ENCODE results near the gene IRS2. TPM values are rescaled to one million over a fixed set of nuclear protein-coding genes. Genes with fewer than 3 reads are reported as not detected.

Gene IRS2
- total RNA-seq, 1 experiment from 2014 or later: 9.2 TPM

- no peak overlapping the region for H2AFZ ChIP-seq (ENCODE audit: low read depth, low read length, poor library complexity, severe bottlenecking)
- no peaks in the 10 kb centered on the region for H3K9me2 ChIP-seq (ENCODE audit: insufficient read depth)
- no peak for TF ChIP-seq ZBTB33 (IDR thresholded peaks at IDR 0.05; ENCODE audit: extremely low read depth, insufficient replicate concordance, low read length)
- no peak for TF ChIP-seq ZNF274 (IDR thresholded peaks at IDR 0.05; ENCODE audit: low read depth, low read length)
- TF ChIP-seq SIN3A (IDR thresholded peaks at IDR 0.05; ENCODE audit: low read depth): no peak
- no peak for TF ChIP-seq JUND (IDR thresholded peaks at IDR 0.05)
- no peak for TF ChIP-seq EGR1 (IDR thresholded peaks at IDR 0.05; ENCODE audit: low read depth)
- BruUV-seq (replicated peaks): no TSS peak
- H3K9ac ChIP-seq (ENCODE audit: low read length): no peak overlapping the region
- no peaks in the 10 kb centered on the region for H3K79me2 ChIP-seq (ENCODE audit: insufficient read depth, low read length)
- intact Hi-C loops (cut with micrococcal nuclease): no loop called here
- RAD21 ChIA-PET (ENCODE audit: low non-redundant PET in 1 of 2, low total read pairs in 2 of 2, uncharacterized antibody in 2 of 2, unreplicated experiment in 2 of 2): no interaction called here
- H3K9me3 ChIP-seq (ENCODE audit: control insufficient read depth in 1 of 2, insufficient read depth in 1 of 2, low read depth in 1 of 2, low read length in 2 of 2): no peaks in the 10 kb centered on the region
- H3K4me2 ChIP-seq (ENCODE audit: low read length): no peak overlapping the region
- no peaks in the 10 kb centered on the region for H4K20me1 ChIP-seq (ENCODE audit: insufficient read depth)
- no peaks in the 10 kb centered on the region for H3K36me3 ChIP-seq (ENCODE audit: control insufficient read depth in 1 of 2, insufficient read depth in 2 of 2, low read length in 2 of 2)
- H3K4me3 ChIP-seq (replicated peaks in 1 of 2; ENCODE audit: low read depth in 1 of 2, low read length in 2 of 2): no peak overlapping the region
- ATAC-seq (no peak), DNase-seq (ENCODE audit: low read depth, low spot score) (no peak)
- H3K27ac ChIP-seq (ENCODE audit: low read depth, low read length): no peak overlapping the region
- CTCF ChIA-PET: no interaction called here
- POLR2A ChIA-PET: no interaction called here
- no peaks in the 10 kb centered on the region; the same call in 1 of the 2 replicates for H3K27me3 ChIP-seq (ENCODE audit: insufficient read depth, low read length)
- H3K4me1 ChIP-seq (ENCODE audit: control insufficient read depth in 1 of 2, insufficient read depth in 2 of 2, low read length in 2 of 2): peaks cover 0 to 8% of the 10 kb centered on the region in 2 experiments; a peak in 2 of 4 replicates
These were observed 8.6 kb upstream of the IRS2 start for GRCh38 chr13:109795011-109795410.

DNA sequence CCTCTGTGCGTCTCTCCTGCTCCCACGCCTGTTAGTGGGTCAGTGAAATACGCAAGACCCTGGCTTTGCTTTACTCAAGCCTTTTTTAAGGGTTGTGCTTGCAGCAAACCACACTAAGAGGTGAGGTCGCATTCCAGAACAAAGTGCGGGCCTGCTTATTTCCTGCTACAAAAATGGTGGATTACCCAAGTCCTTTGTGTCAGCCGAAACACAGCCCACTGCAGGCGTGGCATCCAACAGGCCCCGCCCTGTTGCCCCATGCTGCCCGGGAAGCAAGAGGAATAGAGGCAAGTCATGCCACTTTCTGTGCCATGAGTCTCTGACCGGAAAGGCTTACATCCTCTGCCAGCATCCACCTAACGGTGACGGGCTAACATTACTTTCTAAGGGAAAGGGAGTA is 7.7 kb upstream of the IRS2 start:
- no peak overlapping the region for H3K4me2 ChIP-seq (ENCODE audit: low read length)
- ChIA-PET RAD21 (ENCODE audit: low non-redundant PET in 1 of 2, low total read pairs in 2 of 2, uncharacterized antibody in 2 of 2, unreplicated experiment in 2 of 2) (no interaction called here), POLR2A (no interaction called here), CTCF (no interaction called here)
- no peaks in the 10 kb centered on the region for H3K9me2 ChIP-seq (ENCODE audit: insufficient read depth)
- peak; percentile 57; the same call in 1 of the 2 replicates for ATAC-seq
- no peak overlapping the region for H3K9ac ChIP-seq (ENCODE audit: low read length)
- no peaks in the 10 kb centered on the region for H4K20me1 ChIP-seq (ENCODE audit: insufficient read depth)
- BruUV-seq (replicated peaks): no TSS peak
- peaks cover 0 to 8% of the 10 kb centered on the region in 2 experiments; a peak in 2 of 4 replicates for H3K4me1 ChIP-seq (ENCODE audit: control insufficient read depth in 1 of 2, insufficient read depth in 2 of 2, low read length in 2 of 2)
- no peak overlapping the region for H2AFZ ChIP-seq (ENCODE audit: low read depth, low read length, poor library complexity, severe bottlenecking)
- H3K79me2 ChIP-seq (ENCODE audit: insufficient read depth, low read length): no peaks in the 10 kb centered on the region
- H3K4me3 ChIP-seq (replicated peaks in 1 of 2; ENCODE audit: low read depth in 1 of 2, low read length in 2 of 2): no peak overlapping the region
- TF ChIP-seq SP1 (IDR thresholded peaks at IDR 0.05; ENCODE audit: low read depth): no peak
- TF ChIP-seq CBX3 (IDR thresholded peaks at IDR 0.05; ENCODE audit: low read depth): no peak
- TF ChIP-seq, protein P1, sequence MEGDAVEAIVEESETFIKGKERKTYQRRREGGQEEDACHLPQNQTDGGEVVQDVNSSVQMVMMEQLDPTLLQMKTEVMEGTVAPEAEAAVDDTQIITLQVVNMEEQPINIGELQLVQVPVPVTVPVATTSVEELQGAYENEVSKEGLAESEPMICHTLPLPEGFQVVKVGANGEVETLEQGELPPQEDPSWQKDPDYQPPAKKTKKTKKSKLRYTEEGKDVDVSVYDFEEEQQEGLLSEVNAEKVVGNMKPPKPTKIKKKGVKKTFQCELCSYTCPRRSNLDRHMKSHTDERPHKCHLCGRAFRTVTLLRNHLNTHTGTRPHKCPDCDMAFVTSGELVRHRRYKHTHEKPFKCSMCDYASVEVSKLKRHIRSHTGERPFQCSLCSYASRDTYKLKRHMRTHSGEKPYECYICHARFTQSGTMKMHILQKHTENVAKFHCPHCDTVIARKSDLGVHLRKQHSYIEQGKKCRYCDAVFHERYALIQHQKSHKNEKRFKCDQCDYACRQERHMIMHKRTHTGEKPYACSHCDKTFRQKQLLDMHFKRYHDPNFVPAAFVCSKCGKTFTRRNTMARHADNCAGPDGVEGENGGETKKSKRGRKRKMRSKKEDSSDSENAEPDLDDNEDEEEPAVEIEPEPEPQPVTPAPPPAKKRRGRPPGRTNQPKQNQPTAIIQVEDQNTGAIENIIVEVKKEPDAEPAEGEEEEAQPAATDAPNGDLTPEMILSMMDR (IDR thresholded peaks at IDR 0.05 in 2 of 3, conservative IDR thresholded peaks at IDR 0.05 in 1 of 3; ENCODE audit: borderline replicate concordance in 1 of 3, insufficient read depth in 1 of 3, low read depth in 2 of 3, low read length in 2 of 3): no peak
- TF ChIP-seq REST (IDR thresholded peaks at IDR 0.05; ENCODE audit: low read depth): no peak
- no peaks in the 10 kb centered on the region; the same call in 1 of the 2 replicates for H3K27me3 ChIP-seq (ENCODE audit: insufficient read depth, low read length)
- no peaks in the 10 kb centered on the region for H3K9me3 ChIP-seq (ENCODE audit: control insufficient read depth in 1 of 2, insufficient read depth in 1 of 2, low read depth in 1 of 2, low read length in 2 of 2)
- intact Hi-C loops (cut with micrococcal nuclease): loop anchor here (5.0 kb wide), 1 partner anchor 313 kb away; no protein-coding TSS in a partner anchor
- H3K36me3 ChIP-seq (ENCODE audit: control insufficient read depth in 1 of 2, insufficient read depth in 2 of 2, low read length in 2 of 2): no peaks in the 10 kb centered on the region
- no peak for DNase-seq (ENCODE audit: low read depth, low spot score)
- no peak overlapping the region for H3K27ac ChIP-seq (ENCODE audit: low read depth, low read length)
